Suprapubic skin (tissue), 4 donors: ENCODE data around the gene IYD.

Experiments used
- CTCF ChIP-seq, 2 donors: fragments of 200-600 bp in 1 of 2; fragments of 450-650 bp in 1 of 2; sonication (generic) in 1 of 2; IDR thresholded peaks; one replicate each; pipeline ENCODE4 v1.5.1; 2016 to 2019; ENCODE audit warnings: antibody characterized with exemption in 2 of 2, mild to moderate bottlenecking in 1 of 2, moderate library complexity in 1 of 2
- POLR2A ChIP-seq, 2 donors: fragments of 450-650 bp; IDR thresholded peaks; one replicate each; pipeline ENCODE4 v1.6.1; 2017; ENCODE audit warnings: antibody characterized with exemption in 2 of 2, mild to moderate bottlenecking in 2 of 2, moderate library complexity in 2 of 2
- POLR2AphosphoS5 ChIP-seq, 3 donors: sonication (generic); formaldehyde crosslinking; IDR thresholded peaks; one replicate each; pipeline ENCODE4 v1.6.1; 2017; ENCODE audit warnings: antibody characterized with exemption in 3 of 3

- TF ChIP-seq CTCF (IDR thresholded peaks at IDR 0.05) (no peak), POLR2A (IDR thresholded peaks at IDR 0.05) (no peak), POLR2AphosphoS5 (IDR thresholded peaks at IDR 0.05) (no peak)
Measured at GRCh38 chr6:150368762-150369161, at the start of gene IYD.
